Hepatocyte (in vitro differentiated cells): ENCODE measurements around the gene ZNF20. TPM values are rescaled to one million over a fixed set of nuclear protein-coding genes. Genes with fewer than 3 reads are reported as not detected.

ENCODE experiments used
- DNase-seq: peaks from one replicate; pipeline ENCODE4 v3.0.0-alpha.2; 2016; ENCODE audit warnings: low spot score
- H2AFZ ChIP-seq: fragments of 200-600 bp; sonication (generic); 2 replicates; pipeline ENCODE4 v1.6.0; 2016; ENCODE audit warnings: antibody characterized with exemption, mild to moderate bottlenecking
- H3K27ac ChIP-seq: fragments of 200-600 bp; sonication (generic); 2 replicates; pipeline ENCODE4 v1.5.1; 2016; ENCODE audit warnings: mild to moderate bottlenecking
- H3K27me3 ChIP-seq: fragments of 200-600 bp; sonication (generic); 2 replicates; pipeline ENCODE4 v1.6.1; 2016
- H3K36me3 ChIP-seq: fragments of 200-600 bp; sonication (generic); replicated peaks from 2 replicates; pipeline ENCODE4 v1.5.1; 2016; ENCODE audit warnings: low read depth; ENCODE audit not compliant: insufficient read depth
- H3K4me1 ChIP-seq: fragments of 200-600 bp; sonication (generic); 2 replicates; pipeline ENCODE4 v1.5.1; 2016; ENCODE audit warnings: mild to moderate bottlenecking, moderate library complexity; ENCODE audit not compliant: insufficient read depth
- H3K4me2 ChIP-seq: fragments of 200-600 bp; sonication (generic); 2 replicates; pipeline ENCODE4 v1.6.0; 2016
- H3K4me3 ChIP-seq: fragments of 200-600 bp; sonication (generic); 2 replicates; pipeline ENCODE4 v1.5.1; 2016; ENCODE audit warnings: mild to moderate bottlenecking
- H3K79me2 ChIP-seq: fragments of 200-600 bp; sonication (generic); 2 replicates; pipeline ENCODE4 v1.6.0; 2017; ENCODE audit warnings: mild to moderate bottlenecking
- H3K9me2 ChIP-seq: fragments of 200-600 bp; sonication (generic); replicated peaks from 2 replicates; pipeline ENCODE4 v1.6.0; 2017; ENCODE audit warnings: mild to moderate bottlenecking; ENCODE audit not compliant: insufficient read depth
- H3K9me3 ChIP-seq: fragments of 200-600 bp; sonication (generic); 2 replicates; pipeline ENCODE4 v1.5.1; 2016; ENCODE audit warnings: low read depth, mild to moderate bottlenecking
- H4K20me1 ChIP-seq: fragments of 200-600 bp; sonication (generic); 2 replicates; pipeline ENCODE4 v1.6.0; 2016; ENCODE audit warnings: mild to moderate bottlenecking; ENCODE audit not compliant: insufficient read depth, poor library complexity, severe bottlenecking
- EZH2 ChIP-seq: fragments of 200-600 bp; sonication (generic); IDR thresholded peaks from 2 replicates; pipeline ENCODE4 v1.6.1; 2016; ENCODE audit warnings: antibody characterized with exemption, mild to moderate bottlenecking, borderline replicate concordance
- EZH2phosphoT487 ChIP-seq: fragments of 200-600 bp; sonication (generic); IDR thresholded peaks from one replicate; pipeline ENCODE4 v1.6.1; 2018; ENCODE audit warnings: antibody characterized with exemption, mild to moderate bottlenecking, low read depth, moderate library complexity; ENCODE audit not compliant: unreplicated experiment, severe bottlenecking
- WGBS: methylation state at CpG from one replicate; pipeline ENCODE4 v1.1.6; 2016; ENCODE audit warnings: low lambda C conversion rate; ENCODE audit errors: missing lambda C conversion rate; 5-methylcytosine and 5-hydroxymethylcytosine counted together
- polyA plus RNA-seq: library from polyadenylated mRNA; unstranded; fragments of >200 nt; fragmentation: Nextera tagmentation; extraction: Ambion mirVana; gene quantifications from 2 replicates; pipeline ENCODE4 v1.2.1, GENCODE V29; 2016
- total RNA-seq: library from RNA; depleted of rRNA; stranded (reverse); fragments of >200 nt; gene quantifications from 2 replicates; pipeline ENCODE4 v1.2.3, GENCODE V29; 2014
- TF ChIP-seq, protein P1 (sequence below): fragments of 200-600 bp; sonication (generic); IDR thresholded peaks from 2 replicates; pipeline ENCODE4 v1.5.1; 2016; ENCODE audit warnings: antibody characterized with exemption, mild to moderate bottlenecking; ENCODE audit not compliant: poor library complexity

The ZNF20 gene
- total and polyA plus RNA-seq, 2 experiments from 2014 or later, result 1.2 to 5.3 TPM

DNA sequence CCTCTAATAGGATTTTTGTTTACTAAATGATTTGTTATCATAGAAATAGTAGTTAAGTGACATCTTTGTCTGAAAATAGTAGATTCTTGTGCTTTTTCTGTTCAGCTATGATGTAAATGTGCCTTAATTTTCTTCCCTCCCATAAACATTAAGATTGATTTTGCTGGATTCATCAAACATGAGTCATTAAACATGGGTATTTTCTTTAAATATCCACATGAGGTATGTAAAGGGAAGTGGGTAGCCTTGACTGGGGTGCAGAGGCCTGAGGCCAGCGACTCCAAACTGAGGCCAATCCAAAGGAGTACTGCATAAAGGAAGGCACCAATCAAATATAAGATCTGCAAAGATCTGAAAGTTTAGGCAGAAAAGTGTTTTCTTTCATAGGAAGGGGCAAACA, 26.5 kb upstream of the ZNF20 start:
- 96% methylated on average over 1 of the region's 1 CpG for WGBS
- Histone ChIP-seq H2AFZ (no peak overlapping the region), H3K36me3 (no peaks in the 10 kb centered on the region), H4K20me1 (no peaks in the 10 kb centered on the region), H3K9me2 (no peaks in the 10 kb centered on the region), H3K4me2 (no peak overlapping the region), H3K27me3 (no peaks in the 10 kb centered on the region), H3K4me1 (peaks cover 10% of the 10 kb centered on the region), H3K27ac (no peak overlapping the region), H3K79me2 (peaks cover 81% of the 10 kb centered on the region), H3K4me3 (no peak overlapping the region), H3K9me3 (no peaks in the 10 kb centered on the region)
- DNase-seq, result no peak
- TF ChIP-seq EZH2phosphoT487 (no peak), EZH2 (no peak)
- TF ChIP-seq, protein P1, sequence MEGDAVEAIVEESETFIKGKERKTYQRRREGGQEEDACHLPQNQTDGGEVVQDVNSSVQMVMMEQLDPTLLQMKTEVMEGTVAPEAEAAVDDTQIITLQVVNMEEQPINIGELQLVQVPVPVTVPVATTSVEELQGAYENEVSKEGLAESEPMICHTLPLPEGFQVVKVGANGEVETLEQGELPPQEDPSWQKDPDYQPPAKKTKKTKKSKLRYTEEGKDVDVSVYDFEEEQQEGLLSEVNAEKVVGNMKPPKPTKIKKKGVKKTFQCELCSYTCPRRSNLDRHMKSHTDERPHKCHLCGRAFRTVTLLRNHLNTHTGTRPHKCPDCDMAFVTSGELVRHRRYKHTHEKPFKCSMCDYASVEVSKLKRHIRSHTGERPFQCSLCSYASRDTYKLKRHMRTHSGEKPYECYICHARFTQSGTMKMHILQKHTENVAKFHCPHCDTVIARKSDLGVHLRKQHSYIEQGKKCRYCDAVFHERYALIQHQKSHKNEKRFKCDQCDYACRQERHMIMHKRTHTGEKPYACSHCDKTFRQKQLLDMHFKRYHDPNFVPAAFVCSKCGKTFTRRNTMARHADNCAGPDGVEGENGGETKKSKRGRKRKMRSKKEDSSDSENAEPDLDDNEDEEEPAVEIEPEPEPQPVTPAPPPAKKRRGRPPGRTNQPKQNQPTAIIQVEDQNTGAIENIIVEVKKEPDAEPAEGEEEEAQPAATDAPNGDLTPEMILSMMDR, result no peak

DNA sequence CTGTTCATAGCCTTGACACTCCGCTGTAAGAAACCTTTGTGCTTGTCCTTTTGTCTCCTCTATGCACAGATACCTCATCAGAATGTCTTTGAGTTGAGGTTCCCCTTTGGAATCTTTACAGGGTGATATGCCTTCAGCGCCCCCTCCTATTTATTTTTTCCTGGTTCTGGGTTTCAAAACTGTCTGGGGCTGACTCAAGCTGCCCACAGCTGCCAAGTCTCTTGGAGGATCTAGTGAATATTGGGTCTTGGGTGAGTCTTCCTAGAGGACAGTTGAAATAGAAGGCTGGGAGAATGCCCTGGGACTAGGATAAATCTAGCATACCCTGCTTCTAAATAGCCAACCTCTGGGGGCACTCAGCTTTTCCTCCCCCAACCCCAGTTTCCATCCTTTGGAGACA, 23.7 kb upstream of the ZNF20 start:
- Histone ChIP-seq H3K4me3 (peak overlapping the region; percentile 84), H3K9me2 (no peaks in the 10 kb centered on the region), H4K20me1 (no peaks in the 10 kb centered on the region), H3K36me3 (no peaks in the 10 kb centered on the region), H3K27ac (peak overlapping the region; percentile 93), H3K4me2 (peak overlapping the region; percentile 90), H3K27me3 (no peaks in the 10 kb centered on the region), H3K79me2 (peaks cover 55% of the 10 kb centered on the region), H2AFZ (peak overlapping the region; percentile 41), H3K4me1 (peaks cover 10% of the 10 kb centered on the region), H3K9me3 (no peaks in the 10 kb centered on the region)
- DNase-seq, result peak; percentile 19
- 12% methylated on average over 2 of the region's 2 CpGs for WGBS
- TF ChIP-seq, protein P1, result no peak
- TF ChIP-seq EZH2phosphoT487 (no peak), EZH2 (no peak)

DNA sequence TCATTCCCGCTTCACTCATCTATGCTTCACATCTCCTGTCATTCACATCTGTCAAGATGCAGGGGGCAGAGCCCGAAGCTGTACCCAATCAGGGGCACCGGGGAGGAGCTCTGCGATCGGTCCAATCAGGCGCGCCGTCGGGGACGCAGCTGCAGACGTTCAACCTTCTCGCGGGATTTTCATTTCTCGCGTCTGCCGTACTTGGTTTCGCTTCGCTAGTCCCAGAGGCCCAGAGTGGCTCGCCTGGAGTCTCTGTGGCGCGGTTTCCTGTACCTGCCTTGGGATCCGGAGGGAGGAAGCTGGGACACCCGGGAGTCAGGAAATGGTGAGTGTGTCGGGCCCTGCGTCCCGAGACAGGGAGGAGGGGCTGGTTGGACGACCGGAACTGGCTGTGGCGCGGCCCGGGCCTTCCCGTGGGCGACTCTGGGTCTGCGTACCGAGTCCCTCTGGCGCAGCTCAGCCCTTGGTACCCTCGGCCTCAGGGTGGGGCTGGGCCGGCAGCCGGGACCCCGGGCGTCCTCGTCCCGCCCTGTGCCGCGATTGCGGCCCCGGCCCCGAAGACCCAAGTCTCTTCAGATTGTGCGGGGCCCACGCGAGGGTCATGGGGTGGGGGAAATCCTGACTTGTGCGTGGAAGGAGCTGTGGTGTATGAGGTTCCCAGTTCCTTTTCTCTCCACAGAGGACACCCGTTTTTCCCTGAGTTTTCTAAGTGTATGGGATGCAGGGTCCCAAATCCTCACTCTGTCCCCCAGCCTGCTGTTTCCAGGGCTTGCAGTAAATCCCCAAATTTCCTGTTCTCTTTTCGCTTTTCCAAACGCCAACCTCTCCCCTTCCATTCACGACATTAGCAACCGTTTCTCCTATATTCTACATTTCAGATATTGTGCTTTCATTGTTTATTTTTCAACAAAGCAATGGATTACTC, 23.0 kb upstream of the ZNF20 start, which contains the start of gene ZNF136:
Gene ZNF136, plus strand, starts transcription at position 215 of the 925 bp plus-strand sequence. Its CDS starts 108 bp downstream, at position 323.
- Histone ChIP-seq H3K27me3 (no peaks in the 10 kb centered on the region), H3K9me2 (no peaks in the 10 kb centered on the region), H3K27ac (peak within 1 kb of the TSS; percentile 93), H3K4me1 (peaks cover 10% of the 10 kb centered on the region), H3K36me3 (no peaks in the 10 kb centered on the region), H3K9me3 (no peaks in the 10 kb centered on the region), H4K20me1 (no peaks in the 10 kb centered on the region), H3K4me3 (peak within 1 kb of the TSS; percentile 84), H3K79me2 (peaks cover 48% of the 10 kb centered on the region), H3K4me2 (peak within 1 kb of the TSS; percentile 90), H2AFZ (peak within 1 kb of the TSS; percentile 61)
- TF ChIP-seq, protein P1, result no peak
- TF ChIP-seq EZH2phosphoT487 (no peak), EZH2 (no peak)
- WGBS, result under 1% methylated on average over 54 of the region's 57 CpGs
- peak; percentile 97 for DNase-seq
